GM19328 (cell line): ENCODE results near the gene SETD1A.
"Not testable (repeated sequence)": the region's sequence is repeated elsewhere in the genome, so short reads cannot be mapped to it uniquely, and the experiment has no call there.

ENCODE experiments used
- ATAC-seq: cut with Tn5 transposase; IDR thresholded peaks from one replicate; pipeline ENCODE4 v1.9.1; 2021; ENCODE audit warnings: mild to moderate bottlenecking, moderate library complexity; ENCODE audit not compliant: unreplicated experiment

The SETD1A gene

GRCh38 chr16:31011815-31012214 lies 54.3 kb downstream of the SETD1A start:
- not testable (repeated sequence) for ATAC-seq

- not testable (repeated sequence) for ATAC-seq
These were observed 55.7 kb downstream of the SETD1A start for GRCh38 chr16:31013292-31013691.

GRCh38 chr16:31016018-31016417 lies 58.5 kb downstream of the SETD1A start:
- no peak for ATAC-seq

- not testable (repeated sequence) for ATAC-seq
These were observed 60.2 kb downstream of the SETD1A start for GRCh38 chr16:31017756-31018155.

- ATAC-seq, result no peak
These were observed 63.0 kb downstream of the SETD1A start for GRCh38 chr16:31020536-31020935.

GRCh38 chr16:31022544-31023251 lies 65.1 kb downstream of the SETD1A start:
- no peak for ATAC-seq

GRCh38 chr16:31023252-31023602 lies 65.7 kb downstream of the SETD1A start:
- ATAC-seq, result no peak

- no peak for ATAC-seq
These were observed 66.2 kb downstream of the SETD1A start for GRCh38 chr16:31023627-31024226.

GRCh38 chr16:31025339-31025738 lies 67.8 kb downstream of the SETD1A start:
- ATAC-seq, result no peak

- ATAC-seq, result no peak
These were observed 71.7 kb downstream of the SETD1A start for GRCh38 chr16:31029272-31029671.

GRCh38 chr16:31031276-31031675 lies 73.7 kb downstream of the SETD1A start:
- ATAC-seq, result no peak

GRCh38 chr16:31032736-31033708 lies 75.5 kb downstream of the SETD1A start, which contains the start of gene STX4:
STX4 (plus strand) TSS chr16:31033558; CDS start chr16:31033806, 248 bp downstream.
- ATAC-seq, result peak; percentile 82

- peak; percentile 39 for ATAC-seq
These were observed 76.3 kb downstream of the SETD1A start for GRCh38 chr16:31033709-31034492.
